HepG2 (cell line): ENCODE data around the gene AAMP. TPM values are rescaled to one million over a fixed set of nuclear protein-coding genes. Genes with fewer than 3 reads are reported as not detected.

ENCODE experiments used
- ATF7-NPFF ChIP-seq: sonication (generic); formaldehyde crosslinking; IDR thresholded peaks from 2 replicates; pipeline ENCODE4 v1.8.1; 2023; ENCODE audit warnings: mild to moderate bottlenecking, low read depth, missing genetic modification reagents, moderate library complexity
- GFI1 ChIP-seq: sonication (generic); formaldehyde crosslinking; IDR thresholded peaks from 2 replicates; pipeline ENCODE4 v1.5.0; 2020; ENCODE audit warnings: missing genetic modification reagents, mild to moderate bottlenecking, borderline replicate concordance
- HOXA5 ChIP-seq: sonication (generic); formaldehyde crosslinking; IDR thresholded peaks from 2 replicates; pipeline ENCODE4 v1.4.0; 2020; ENCODE audit warnings: missing genetic modification reagents
- KDM5A ChIP-seq: fragments of 200-600 bp; sonication (generic); IDR thresholded peaks from 2 replicates; pipeline ENCODE4 v1.7.0; 2018; ENCODE audit warnings: antibody characterized with exemption, mild to moderate bottlenecking, low read length, borderline replicate concordance
- MAF1 ChIP-seq: sonication (generic); formaldehyde crosslinking; IDR thresholded peaks from 2 replicates; pipeline ENCODE4 v1.5.0; 2020; ENCODE audit warnings: missing genetic modification reagents, borderline replicate concordance
- MTA3 ChIP-seq: sonication (generic); formaldehyde crosslinking; IDR thresholded peaks from 2 replicates; pipeline ENCODE4 v1.4.0; 2020; ENCODE audit warnings: missing genetic modification reagents
- MXI1 ChIP-seq: IDR thresholded peaks from 3 replicates; pipeline ENCODE4 v1.6.1; 2012; ENCODE audit warnings: low read depth, low read length, inconsistent platforms, borderline replicate concordance
- NCOA5 ChIP-seq: sonication (generic); formaldehyde crosslinking; IDR thresholded peaks from 2 replicates; pipeline ENCODE4 v1.4.0; 2020; ENCODE audit warnings: missing genetic modification reagents
- NR2F2 ChIP-seq: IDR thresholded peaks from 2 replicates; pipeline ENCODE4 v1.6.1; 2012; ENCODE audit warnings: low read depth, inconsistent platforms, borderline replicate concordance
- NR3C1 ChIP-seq: sonication (generic); formaldehyde crosslinking; IDR thresholded peaks from 2 replicates; pipeline ENCODE4 v1.4.0; 2020; ENCODE audit warnings: missing genetic modification reagents
- POLR2AphosphoS2 ChIP-seq: IDR thresholded peaks from 2 replicates; pipeline ENCODE4 v1.6.1; 2011; ENCODE audit warnings: low read depth, low read length, improper control_type of control experiment
- POLR2AphosphoS5 ChIP-seq: IDR thresholded peaks from 2 replicates; pipeline ENCODE4 v1.6.1; 2012; ENCODE audit warnings: low read depth, low read length
- PRPF4 ChIP-seq: fragments of 200-400 bp; formaldehyde crosslinking; IDR thresholded peaks from 2 replicates; pipeline ENCODE4 v1.6.1; 2016; ENCODE audit warnings: low read length, low read depth; ENCODE audit not compliant: poor library complexity, severe bottlenecking
- RBM22 ChIP-seq: fragments of 200-400 bp; formaldehyde crosslinking; optimal IDR thresholded peaks from 2 replicates; pipeline ENCODE3; 2017; ENCODE audit warnings: mild to moderate bottlenecking, low read length, moderate library complexity
- TSC22D2 ChIP-seq: sonication (generic); formaldehyde crosslinking; IDR thresholded peaks from 2 replicates; pipeline ENCODE4 v1.5.1; 2020; ENCODE audit warnings: missing genetic modification reagents, mild to moderate bottlenecking, borderline replicate concordance
- ZBTB7A ChIP-seq: sonication (generic); formaldehyde crosslinking; IDR thresholded peaks from 2 replicates; pipeline ENCODE4 v1.8.0; 2022; ENCODE audit warnings: mild to moderate bottlenecking, missing genetic modification reagents
- ZEB1 ChIP-seq: IDR thresholded peaks from 2 replicates; pipeline ENCODE4 v1.6.1; 2012; ENCODE audit warnings: mild to moderate bottlenecking, low read depth, inconsistent platforms; ENCODE audit not compliant: insufficient replicate concordance
- ZFP1 ChIP-seq: IDR thresholded peaks from 2 replicates; pipeline ENCODE4 v1.6.1; 2016
- ZKSCAN1 ChIP-seq: fragments of 150-350 bp; IDR thresholded peaks from 2 replicates; pipeline ENCODE4 v1.6.1; 2014; ENCODE audit warnings: low read length
- ZNF3 ChIP-seq: IDR thresholded peaks from 2 replicates; pipeline ENCODE4 v1.7.0; 2017; ENCODE audit warnings: inconsistent platforms
- ZNF383 ChIP-seq: sonication (generic); formaldehyde crosslinking; IDR thresholded peaks from 2 replicates; pipeline ENCODE4 v1.4.0; 2020; ENCODE audit warnings: missing genetic modification reagents, mild to moderate bottlenecking, borderline replicate concordance
- ZNF556 ChIP-seq: sonication (generic); formaldehyde crosslinking; IDR thresholded peaks from 2 replicates; pipeline ENCODE4 v1.4.0; 2020; ENCODE audit warnings: mild to moderate bottlenecking, missing genetic modification reagents, borderline replicate concordance
- ZNF562 ChIP-seq: sonication (generic); formaldehyde crosslinking; IDR thresholded peaks from 2 replicates; pipeline ENCODE4 v1.8.0; 2022; ENCODE audit warnings: missing genetic modification reagents, borderline replicate concordance
- ZNF576 ChIP-seq: sonication (generic); formaldehyde crosslinking; IDR thresholded peaks from 2 replicates; pipeline ENCODE4 v1.4.0; 2020; ENCODE audit warnings: mild to moderate bottlenecking, missing genetic modification reagents
- ZNF639 ChIP-seq: conservative IDR thresholded peaks from 2 replicates; pipeline ENCODE4 v1.6.1; 2018; ENCODE audit warnings: missing genetic modification reagents
- ZNF687 ChIP-seq: sonication (generic); formaldehyde crosslinking; IDR thresholded peaks from 2 replicates; pipeline ENCODE4 v1.5.1; 2020; ENCODE audit warnings: mild to moderate bottlenecking, missing genetic modification reagents, moderate library complexity
- ZNF7 ChIP-seq: IDR thresholded peaks from 2 replicates; pipeline ENCODE4 v1.6.1; 2016; ENCODE audit warnings: missing biosample characterization, missing genetic modification reagents
- polyA plus RNA-seq, 8 experiments: library from polyadenylated mRNA; depleted of rRNA in 3 of 8; stranded (reverse) in 7 of 8; unstranded in 1 of 8; fragments of >200 nt; fragmentation: Illumina TruSeq in 4 of 8; extraction: Trizol in 4 of 8; gene quantifications; 2 replicates each; pipeline versions ENCODE4 v1.2.1 to v1.2.3, GENCODE V29; 2011 to 2016; ENCODE audit warnings: low read depth in 4 of 8, missing spikeins in 1 of 8, mixed read lengths in 1 of 8; ENCODE audit not compliant: insufficient read depth in 1 of 8
- total RNA-seq, 5 experiments: library from RNA; depleted of rRNA; stranded (reverse); fragments of >200 nt; fragmentation: Illumina TruSeq; extraction: Trizol; gene quantifications; 2 replicates each; pipeline ENCODE4 v1.2.3, GENCODE V29; 2016; ENCODE audit warnings: low read depth in 1 of 5

AAMP gene
- total and polyA plus RNA-seq, 2 of the 13 experiments (the other 11 are each of a cell fraction or from before 2014, with no cell fraction given): 110 to 186 TPM

GRCh38 chr2:218269900-218270720, at the start of gene AAMP, which contains the start of gene PNKD (continued):
- TF ChIP-seq ZNF687 (CRISPR knock-in tag) (peak; percentile 88), NR3C1 (CRISPR knock-in tag) (no peak), ZNF639 (CRISPR knock-in tag) (no peak; the same call in 1 of the 2 replicates), ZNF3 (CRISPR knock-in tag) (no peak), GFI1 (CRISPR knock-in tag) (peak; percentile 11; the same call in 1 of the 2 replicates), HOXA5 (CRISPR knock-in tag) (peak; percentile 83; the same call in 1 of the 2 replicates), POLR2AphosphoS5 (peak; percentile 91), ZNF383 (CRISPR knock-in tag) (no peak), TSC22D2 (CRISPR knock-in tag) (peak; percentile 3), KDM5A (peak; percentile 82), ATF7-NPFF (CRISPR knock-in tag) (no peak), ZKSCAN1 (no peak), ZFP1 (CRISPR knock-in tag) (no peak; the same call in 1 of the 2 replicates), MTA3 (CRISPR knock-in tag) (no peak), RBM22 (no peak), MAF1 (0 out of 2 replicates have a peak, but pooled peaks have one; percentile 19), MXI1 (peak; percentile 83; the same call in 2 of the 3 replicates), ZNF556 (CRISPR knock-in tag) (peak; percentile 54; the same call in 1 of the 2 replicates), ZEB1 (peak; percentile 47), ZNF576 (CRISPR knock-in tag) (no peak), NR2F2 (no peak), NCOA5 (CRISPR knock-in tag) (no peak), POLR2AphosphoS2 (no peak), PRPF4 (no peak), ZBTB7A (CRISPR knock-in tag) (no peak), ZNF562 (CRISPR knock-in tag) (no peak), ZNF7 (no peak)
